B cell (primary cell): ENCODE data around the gene CR1L. TPM values are rescaled to one million over a fixed set of nuclear protein-coding genes. Genes with fewer than 3 reads are reported as not detected.
"Not testable (repeated sequence)": the region's sequence is repeated elsewhere in the genome, so short reads cannot be mapped to it uniquely, and the experiment has no call there.

Experiments
- ATAC-seq: fragments of 200-7000 bp; cut with Tn5 transposase; one replicate; pipeline ENCODE4 v1.10.0; 2021; ENCODE audit warnings: low read depth, mild to moderate bottlenecking, moderate number of reproducible peaks, moderate library complexity
- CTCF ChIA-PET: fragments of 350-600 bp; sonication (Branson Sonifier 250); formaldehyde crosslinking; loops from one replicate; lab custom pipeline; 2021; ENCODE audit warnings: antibody characterized with exemption, inconsistent platforms; lab: Charles Lee
- POLR2A ChIA-PET: fragments of 350-600 bp; sonication (Branson Sonifier 250); formaldehyde crosslinking; loops from one replicate; lab custom pipeline; 2021; ENCODE audit warnings: antibody characterized with exemption; lab: Charles Lee
- DNase-seq: peaks from one replicate; pipeline ENCODE4 v3.0.0; 2013
- H2AFZ ChIP-seq: 2 replicates; pipeline ENCODE4 v1.6.1; 2012; ENCODE audit warnings: mild to moderate bottlenecking, low read depth, low read length; ENCODE audit not compliant: insufficient read depth, poor library complexity, severe bottlenecking
- H3K27ac ChIP-seq, 2 donors: 1 replicate in 1 of 2; 2 replicates in 1 of 2; pipeline ENCODE4 v1.5.1; 2012 to 2013; ENCODE audit warnings: low read length in 2 of 2, mild to moderate bottlenecking in 2 of 2, moderate library complexity in 1 of 2
- H3K27me3 ChIP-seq, 4 experiments: fragments of 200-600 bp in 1 of 4; sonication (generic) in 1 of 4; replicated peaks in 1 of 4; 1 replicate in 2 of 4; 2 replicates in 2 of 4; pipeline versions ENCODE4 v1.6.1 to v1.7.0; 2013 to 2016; ENCODE audit warnings: low read length in 3 of 4, mild to moderate bottlenecking in 2 of 4, mixed read lengths in 1 of 4, moderate library complexity in 1 of 4; ENCODE audit not compliant: insufficient read depth in 4 of 4, control insufficient read depth in 3 of 4; ENCODE audit errors: control extremely low read depth in 1 of 4
- H3K36me3 ChIP-seq, 2 experiments: replicated peaks in 1 of 2; 1 replicate in 1 of 2; 2 replicates in 1 of 2; pipeline versions ENCODE4 v1.6.1 to v1.7.1; 2013; ENCODE audit warnings: low read length in 1 of 2; ENCODE audit not compliant: insufficient read depth in 2 of 2, control insufficient read depth in 1 of 2; ENCODE audit errors: control extremely low read depth in 1 of 2, extremely low read depth in 1 of 2
- H3K4me1 ChIP-seq, 2 donors: fragments of 200-600 bp in 1 of 2; sonication (generic) in 1 of 2; 1 replicate in 1 of 2; 2 replicates in 1 of 2; pipeline versions ENCODE4 v1.5.1 to v1.6.1; 2013 to 2017; ENCODE audit warnings: low read length in 2 of 2; ENCODE audit not compliant: control insufficient read depth in 2 of 2, insufficient read depth in 2 of 2
- H3K4me2 ChIP-seq: replicated peaks from 2 replicates; pipeline ENCODE3; 2012; ENCODE audit warnings: mild to moderate bottlenecking, low read depth, low read length; ENCODE audit not compliant: poor library complexity, severe bottlenecking
- H3K4me3 ChIP-seq, 5 experiments: fragments of 200-600 bp in 1 of 5; sonication (generic) in 1 of 5; 1 replicate in 3 of 5; 2 replicates in 2 of 5; pipeline versions ENCODE4 v1.5.1 to v1.7.0; 2011 to 2016; ENCODE audit warnings: low read length in 4 of 5, mild to moderate bottlenecking in 4 of 5, low read depth in 2 of 5, control low read depth in 1 of 5, moderate library complexity in 1 of 5; ENCODE audit not compliant: insufficient read depth in 1 of 5; ENCODE audit errors: control extremely low read depth in 1 of 5, extremely low read depth in 1 of 5
- H3K79me2 ChIP-seq: fragments of 200-600 bp; sonication (generic); one replicate; pipeline ENCODE4 v1.6.0; 2016; ENCODE audit warnings: low read length; ENCODE audit not compliant: control insufficient read depth, insufficient read depth
- H3K9ac ChIP-seq: fragments of 200-600 bp; sonication (generic); 2 replicates; pipeline ENCODE4 v1.6.1; 2017; ENCODE audit warnings: mild to moderate bottlenecking, low read length, moderate library complexity
- H3K9me3 ChIP-seq, 3 donors: one replicate each; pipeline versions ENCODE4 v1.6.1 to v1.7.1; 2013; ENCODE audit warnings: low read length in 2 of 3; ENCODE audit not compliant: control insufficient read depth in 2 of 3, insufficient read depth in 1 of 3; ENCODE audit errors: control extremely low read depth in 1 of 3
- H4K20me1 ChIP-seq: 2 replicates; pipeline ENCODE4 v1.6.0; 2012; ENCODE audit warnings: mild to moderate bottlenecking, low read length; ENCODE audit not compliant: insufficient read depth, control insufficient read depth, poor library complexity, severe bottlenecking
- H3K27ac Mint-ChIP-seq: one replicate; pipeline ENCODE4 v1.8.0; 2021; ENCODE audit warnings: mixed read lengths
- H3K27me3 Mint-ChIP-seq: one replicate; pipeline ENCODE4 v1.8.0; 2021; ENCODE audit warnings: mixed read lengths
- H3K4me1 Mint-ChIP-seq: one replicate; pipeline ENCODE4 v1.8.0; 2021; ENCODE audit warnings: mixed read lengths
- H3K4me3 Mint-ChIP-seq: one replicate; pipeline ENCODE4 v1.8.0; 2021; ENCODE audit warnings: mixed read lengths
- H3K9me3 Mint-ChIP-seq: one replicate; pipeline ENCODE4 v1.8.0; 2022; ENCODE audit warnings: mixed read lengths; ENCODE audit not compliant: insufficient read depth
- EZH2 ChIP-seq: IDR thresholded peaks from 2 replicates; pipeline ENCODE4 v1.6.1; 2012; ENCODE audit warnings: borderline replicate concordance, low read depth, mild to moderate bottlenecking, moderate library complexity, low read length; ENCODE audit not compliant: insufficient read depth, poor library complexity, severe bottlenecking
- WGBS: methylation state at CpG from one replicate; pipeline ENCODE4 v1.1.5; 2013; ENCODE audit warnings: missing lambda C conversion rate; ENCODE audit not compliant: insufficient coverage; 5-methylcytosine and 5-hydroxymethylcytosine counted together
- intact Hi-C: fragments of 100-400 bp; cut with micrococcal nuclease; formaldehyde crosslinking; loops from one replicate; pipeline ENCODE4 v1.10.0; 2022
- polyA plus RNA-seq: library from polyadenylated mRNA; depleted of rRNA; stranded (reverse); fragments of >200 nt; gene quantifications from 2 replicates; pipeline ENCODE4 v1.2.3, GENCODE V29; 2012
- total RNA-seq, 2 donors: library from RNA; stranded (reverse); fragments of 120-200 nt in 1 of 2; gene quantifications; 1 replicate in 1 of 2; 2 replicates in 1 of 2; pipeline versions ENCODE4 v1.2.3 to v1.2.4, GENCODE V29; 2013 to 2022
- TF ChIP-seq, protein P1 (sequence below): fragments of 200-600 bp; IDR thresholded peaks from one replicate; pipeline ENCODE4 v1.8.0; 2022; ENCODE audit warnings: antibody characterized with exemption, mild to moderate bottlenecking

Gene CR1L
- total and polyA plus RNA-seq, 2 donors (not counting 1 experiment from before 2014, with no cell fraction given) = 0.07 to 0.59 TPM

GRCh38 chr1:207633226-207633625 is 11.7 kb upstream of the CR1L start:
- H2AFZ ChIP-seq = no peak overlapping the region
- Mint-ChIP-seq H3K27ac (no peak overlapping the region), H3K4me1 (no peaks in the 10 kb centered on the region), H3K4me3 (no peak overlapping the region), H3K27me3 (no peaks in the 10 kb centered on the region), H3K9me3 (no peaks in the 10 kb centered on the region)
- no peak overlapping the region for H3K27ac ChIP-seq
- ATAC-seq (no peak), DNase-seq (no peak)
- no peaks in the 10 kb centered on the region for H3K9me3 ChIP-seq
- intact Hi-C loops = no loop called here
- no peak overlapping the region for H3K4me3 ChIP-seq
- ChIA-PET CTCF (no interaction called here), POLR2A (no interaction called here)
- H3K27me3 ChIP-seq = no peaks in the 10 kb centered on the region
- peaks cover 4 to 32% of the 10 kb centered on the region in 2 experiments for H3K36me3 ChIP-seq
- H3K9ac ChIP-seq = no peak overlapping the region
- H4K20me1 ChIP-seq = no peaks in the 10 kb centered on the region
- H3K79me2 ChIP-seq = no peaks in the 10 kb centered on the region
- TF ChIP-seq, protein P1, sequence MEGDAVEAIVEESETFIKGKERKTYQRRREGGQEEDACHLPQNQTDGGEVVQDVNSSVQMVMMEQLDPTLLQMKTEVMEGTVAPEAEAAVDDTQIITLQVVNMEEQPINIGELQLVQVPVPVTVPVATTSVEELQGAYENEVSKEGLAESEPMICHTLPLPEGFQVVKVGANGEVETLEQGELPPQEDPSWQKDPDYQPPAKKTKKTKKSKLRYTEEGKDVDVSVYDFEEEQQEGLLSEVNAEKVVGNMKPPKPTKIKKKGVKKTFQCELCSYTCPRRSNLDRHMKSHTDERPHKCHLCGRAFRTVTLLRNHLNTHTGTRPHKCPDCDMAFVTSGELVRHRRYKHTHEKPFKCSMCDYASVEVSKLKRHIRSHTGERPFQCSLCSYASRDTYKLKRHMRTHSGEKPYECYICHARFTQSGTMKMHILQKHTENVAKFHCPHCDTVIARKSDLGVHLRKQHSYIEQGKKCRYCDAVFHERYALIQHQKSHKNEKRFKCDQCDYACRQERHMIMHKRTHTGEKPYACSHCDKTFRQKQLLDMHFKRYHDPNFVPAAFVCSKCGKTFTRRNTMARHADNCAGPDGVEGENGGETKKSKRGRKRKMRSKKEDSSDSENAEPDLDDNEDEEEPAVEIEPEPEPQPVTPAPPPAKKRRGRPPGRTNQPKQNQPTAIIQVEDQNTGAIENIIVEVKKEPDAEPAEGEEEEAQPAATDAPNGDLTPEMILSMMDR = no peak
- TF ChIP-seq EZH2 = no peak
- no peak overlapping the region for H3K4me2 ChIP-seq
- H3K4me1 ChIP-seq = no peaks in the 10 kb centered on the region

DNA sequence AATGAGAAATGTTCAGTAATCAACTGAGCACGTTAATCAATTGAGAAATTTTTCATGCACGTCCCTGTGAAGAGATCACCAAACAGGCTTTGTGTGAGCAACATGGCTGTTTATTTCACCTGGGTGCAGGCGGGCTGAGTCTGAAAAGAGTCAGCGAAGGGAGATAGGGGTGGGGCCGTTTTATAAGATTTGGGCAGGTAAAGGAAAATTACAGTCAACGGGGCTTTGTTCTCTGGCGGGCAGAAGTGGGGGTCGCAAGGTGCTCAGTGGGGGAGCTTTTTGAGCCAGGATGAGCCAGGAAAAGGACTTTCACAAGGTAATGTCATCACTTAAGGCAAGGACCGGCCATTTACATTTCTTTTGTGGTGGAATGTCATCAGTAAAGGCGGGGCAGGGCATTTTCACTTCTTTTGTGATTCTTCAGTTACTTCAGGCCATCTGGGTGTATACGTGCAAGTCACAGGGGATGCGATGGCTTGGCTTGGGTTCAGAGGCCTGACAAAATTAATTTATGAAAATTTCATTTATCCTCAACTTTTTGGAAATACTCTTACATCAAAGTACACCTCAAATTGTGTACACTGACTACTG is 11.1 kb upstream of the CR1L start:
- ATAC-seq, H4K20me1 ChIP-seq, H3K27ac ChIP-seq, H3K4me3 ChIP-seq, H3K4me3 Mint-ChIP-seq, H3K27ac Mint-ChIP-seq, H3K4me1 Mint-ChIP-seq, H3K27me3 ChIP-seq, H3K4me2 ChIP-seq, H3K4me1 ChIP-seq, H2AFZ ChIP-seq, intact Hi-C loops, H3K9me3 Mint-ChIP-seq, POLR2A ChIA-PET, DNase-seq, CTCF ChIA-PET, H3K27me3 Mint-ChIP-seq, H3K9me3 ChIP-seq, H3K9ac ChIP-seq, H3K79me2 ChIP-seq: not testable (repeated sequence)
- H3K36me3 ChIP-seq = peaks cover 4 to 30% of the 10 kb centered on the region in 2 experiments
- 100% methylated on average over 5 of the region's 12 CpGs for WGBS

GRCh38 chr1:207634293-207634692 is 10.6 kb upstream of the CR1L start:
- intact Hi-C loops, ATAC-seq, H3K4me3 Mint-ChIP-seq, H3K4me2 ChIP-seq, H3K27ac ChIP-seq, H3K4me3 ChIP-seq, H3K27me3 ChIP-seq, H3K4me1 ChIP-seq, H4K20me1 ChIP-seq, H3K9ac ChIP-seq, H2AFZ ChIP-seq, H3K9me3 Mint-ChIP-seq, H3K27me3 Mint-ChIP-seq, DNase-seq, POLR2A ChIA-PET, H3K79me2 ChIP-seq, H3K4me1 Mint-ChIP-seq, H3K9me3 ChIP-seq, H3K27ac Mint-ChIP-seq, CTCF ChIA-PET: not testable (repeated sequence)
- peaks cover 4 to 30% of the 10 kb centered on the region in 2 experiments for H3K36me3 ChIP-seq
- 58% methylated on average over 3 of the region's 6 CpGs for WGBS
